Measurements from ENCODE around the gene ANAPC1.
"Not testable (repeated sequence)": the region's sequence is repeated elsewhere in the genome, so short reads cannot be mapped to it uniquely, and the experiment has no call there.

ANAPC1 gene

DNA sequence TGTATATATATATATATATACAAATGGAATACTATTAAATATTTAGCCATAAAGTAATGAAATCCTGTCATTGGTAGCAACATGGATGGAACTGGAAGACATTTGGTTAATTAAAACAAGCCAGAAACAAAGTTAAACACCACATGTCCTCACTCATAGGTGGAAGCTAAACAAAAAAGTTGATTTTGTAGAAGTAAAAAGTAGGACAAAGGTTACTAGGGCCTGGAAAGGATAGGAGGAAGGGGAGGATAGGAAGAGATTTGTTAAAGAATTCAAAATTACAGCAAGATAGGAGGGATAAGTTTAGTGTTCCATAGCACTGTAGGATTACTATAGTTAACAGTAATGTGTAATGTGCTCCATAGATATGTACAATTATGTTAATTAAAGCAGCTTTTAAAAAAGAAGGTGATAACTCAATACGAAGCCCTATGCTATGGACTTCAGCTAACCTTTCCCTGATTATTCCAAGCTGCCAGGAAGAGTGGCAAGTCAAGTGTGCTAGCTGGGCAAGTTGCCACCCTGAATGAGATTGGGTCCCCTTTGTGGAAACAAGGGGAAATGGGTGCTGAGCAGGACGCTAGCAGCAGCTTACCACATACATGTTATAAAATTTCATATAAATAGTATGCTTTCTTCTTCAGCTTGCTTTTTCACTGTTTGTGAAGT lies 26.8 kb upstream of the ANAPC1 start:
- TF ChIP-seq, protein P1, sequence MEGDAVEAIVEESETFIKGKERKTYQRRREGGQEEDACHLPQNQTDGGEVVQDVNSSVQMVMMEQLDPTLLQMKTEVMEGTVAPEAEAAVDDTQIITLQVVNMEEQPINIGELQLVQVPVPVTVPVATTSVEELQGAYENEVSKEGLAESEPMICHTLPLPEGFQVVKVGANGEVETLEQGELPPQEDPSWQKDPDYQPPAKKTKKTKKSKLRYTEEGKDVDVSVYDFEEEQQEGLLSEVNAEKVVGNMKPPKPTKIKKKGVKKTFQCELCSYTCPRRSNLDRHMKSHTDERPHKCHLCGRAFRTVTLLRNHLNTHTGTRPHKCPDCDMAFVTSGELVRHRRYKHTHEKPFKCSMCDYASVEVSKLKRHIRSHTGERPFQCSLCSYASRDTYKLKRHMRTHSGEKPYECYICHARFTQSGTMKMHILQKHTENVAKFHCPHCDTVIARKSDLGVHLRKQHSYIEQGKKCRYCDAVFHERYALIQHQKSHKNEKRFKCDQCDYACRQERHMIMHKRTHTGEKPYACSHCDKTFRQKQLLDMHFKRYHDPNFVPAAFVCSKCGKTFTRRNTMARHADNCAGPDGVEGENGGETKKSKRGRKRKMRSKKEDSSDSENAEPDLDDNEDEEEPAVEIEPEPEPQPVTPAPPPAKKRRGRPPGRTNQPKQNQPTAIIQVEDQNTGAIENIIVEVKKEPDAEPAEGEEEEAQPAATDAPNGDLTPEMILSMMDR (IDR thresholded peaks at IDR 0.05; ENCODE audit: low read depth, low read length), result no peak
- no peak for DNase-seq (ENCODE audit: extremely low read depth, low read depth)

DNA sequence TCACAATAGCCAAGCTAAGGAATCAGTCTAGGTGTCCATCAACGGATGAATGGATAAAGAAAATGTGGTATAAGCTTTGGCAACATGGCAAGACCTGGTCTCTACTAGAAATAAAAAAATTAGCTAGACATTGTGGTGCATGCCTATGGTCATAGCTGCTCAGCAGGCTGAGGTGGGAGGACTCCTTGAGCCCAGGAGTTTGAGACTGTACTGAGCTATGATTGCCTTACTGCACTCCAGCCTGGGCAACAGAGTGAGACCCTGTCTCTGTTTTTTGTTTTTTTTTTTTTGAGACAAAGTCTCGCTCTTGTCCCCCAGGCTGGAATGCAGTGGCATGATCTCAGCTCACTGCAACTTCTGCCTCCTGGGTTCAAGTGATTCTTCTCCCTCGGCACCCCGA lies 26.0 kb upstream of the ANAPC1 start:
- not testable (repeated sequence) for DNase-seq (ENCODE audit: extremely low read depth, low read depth)

GRCh38 chr2:111909079-111909478 lies 25.1 kb upstream of the ANAPC1 start:
- DNase-seq (ENCODE audit: extremely low read depth, low read depth), result no peak
- TF ChIP-seq, protein P1 (IDR thresholded peaks at IDR 0.05; ENCODE audit: low read depth, low read length), result no peak

- no peak for DNase-seq (ENCODE audit: extremely low read depth, low read depth)
- TF ChIP-seq, protein P1 (IDR thresholded peaks at IDR 0.05; ENCODE audit: low read depth, low read length), result no peak
These were observed 24.6 kb upstream of the ANAPC1 start for GRCh38 chr2:111908578-111908977.

DNA sequence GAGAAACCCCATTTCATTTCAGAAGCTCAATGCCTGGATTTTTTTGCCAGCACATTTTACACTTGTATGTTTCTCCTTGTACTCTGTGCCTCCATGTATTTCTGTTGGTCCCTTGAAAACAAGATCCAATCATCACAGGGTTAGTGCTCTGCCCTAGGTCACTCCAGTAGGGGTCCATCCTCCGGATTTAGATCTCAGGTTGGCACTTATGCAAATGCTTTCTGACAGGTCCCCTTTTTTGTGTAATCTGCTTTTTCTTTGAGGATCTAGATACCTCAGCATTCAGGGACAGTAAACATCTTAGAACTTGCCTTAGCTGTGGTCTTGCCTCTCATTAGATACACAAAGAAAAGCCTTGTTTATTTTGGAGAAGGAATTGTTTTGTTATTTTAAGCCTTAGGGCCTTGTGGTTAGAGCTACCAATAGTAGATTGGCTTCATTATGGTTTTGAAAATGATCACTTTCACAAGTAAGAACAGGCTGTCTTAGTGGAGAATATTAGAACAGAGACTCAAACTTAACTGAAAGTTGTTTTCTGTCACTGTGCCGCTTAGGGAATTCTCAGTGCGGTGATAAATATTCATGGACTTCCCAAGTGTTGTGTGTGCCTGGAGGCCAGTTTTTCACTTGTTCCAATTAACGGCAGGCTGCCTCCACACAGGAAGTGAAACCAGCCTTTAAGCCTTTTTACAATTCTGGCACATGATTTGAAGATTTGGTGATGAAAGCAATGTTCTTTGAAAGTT lies 22.2 kb upstream of the ANAPC1 start:
- TF ChIP-seq, protein P1 (IDR thresholded peaks at IDR 0.05; ENCODE audit: low read depth, low read length), result no peak
- DNase-seq (ENCODE audit: extremely low read depth, low read depth), result no peak

DNA sequence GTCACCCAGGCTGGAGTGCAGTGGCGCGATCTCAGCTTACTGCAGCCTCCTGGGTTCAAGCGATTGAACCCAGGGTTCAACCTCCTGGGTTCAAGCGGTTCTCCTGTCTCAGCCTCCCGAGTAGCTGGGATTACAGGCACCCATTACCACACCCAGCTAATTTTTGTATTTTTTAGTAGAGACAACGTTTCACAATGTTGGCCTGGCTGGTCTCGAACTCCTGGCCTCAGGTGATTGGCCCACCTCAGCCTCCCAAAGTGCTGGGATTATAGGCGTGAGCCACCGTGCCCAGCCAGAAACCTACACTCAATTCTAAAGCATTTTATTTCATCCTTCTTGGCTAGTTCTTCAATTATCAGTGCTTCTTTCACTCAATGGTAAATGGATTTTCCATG lies 21.5 kb upstream of the ANAPC1 start:
- DNase-seq (ENCODE audit: extremely low read depth, low read depth), result not testable (repeated sequence)

- no peak for DNase-seq (ENCODE audit: extremely low read depth, low read depth)
- TF ChIP-seq, protein P1 (IDR thresholded peaks at IDR 0.05; ENCODE audit: low read depth, low read length), result no peak
These were observed 20.9 kb upstream of the ANAPC1 start for GRCh38 chr2:111904726-111905474.

- TF ChIP-seq, protein P1 (IDR thresholded peaks at IDR 0.05; ENCODE audit: low read depth, low read length), result no peak
- DNase-seq (ENCODE audit: extremely low read depth, low read depth), result no peak
These were observed 20.0 kb upstream of the ANAPC1 start for GRCh38 chr2:111903930-111904439.

Data from AG09319 (cell line).